Aorta (tissue), 5 donors: ENCODE measurements around the gene RABGEF1. TPM values are rescaled to one million over a fixed set of nuclear protein-coding genes. Genes with fewer than 3 reads are reported as not detected.
A peak's percentile ranks its signal among the peaks of the same experiment; 100 is the strongest.
"Not testable (repeated sequence)": the region's sequence is repeated elsewhere in the genome, so short reads cannot be mapped to it uniquely, and the experiment has no call there.

ENCODE experiments used
- ATAC-seq: fragments of 200-7000 bp; cut with Tn5 transposase; one replicate; pipeline ENCODE4 v1.9.1; 2022; ENCODE audit warnings: moderate library complexity; ENCODE audit not compliant: low FRiP score
- DNase-seq, 2 donors: peaks; one replicate each; pipeline ENCODE4 v3.0.0-alpha.2; 2020
- H3K27ac ChIP-seq, 2 donors: one replicate each; pipeline ENCODE4 v1.5.1; 2013; ENCODE audit warnings: low read length in 2 of 2, mild to moderate bottlenecking in 2 of 2, moderate library complexity in 2 of 2, control low read depth in 1 of 2, inconsistent platforms in 1 of 2, low read depth in 1 of 2
- H3K27me3 ChIP-seq, 2 donors: one replicate each; pipeline ENCODE4 v1.6.1; 2013; ENCODE audit warnings: control low read depth in 1 of 2, low read length in 1 of 2, mild to moderate bottlenecking in 1 of 2, moderate library complexity in 1 of 2; ENCODE audit not compliant: insufficient read depth in 2 of 2, control insufficient read depth in 1 of 2
- H3K36me3 ChIP-seq, 2 donors: one replicate each; pipeline ENCODE4 v1.6.1; 2013; ENCODE audit warnings: control low read depth in 1 of 2, low read length in 1 of 2, mild to moderate bottlenecking in 1 of 2; ENCODE audit not compliant: insufficient read depth in 2 of 2, control insufficient read depth in 1 of 2
- H3K4me1 ChIP-seq, 2 donors: one replicate each; pipeline ENCODE4 v1.6.1; 2013; ENCODE audit warnings: low read length in 2 of 2, control low read depth in 1 of 2, mild to moderate bottlenecking in 1 of 2, moderate library complexity in 1 of 2; ENCODE audit not compliant: insufficient read depth in 2 of 2, control insufficient read depth in 1 of 2
- H3K4me3 ChIP-seq, 2 donors: one replicate each; pipeline ENCODE4 v1.5.1; 2013; ENCODE audit warnings: low read length in 2 of 2, control low read depth in 1 of 2, mild to moderate bottlenecking in 1 of 2
- H3K9me3 ChIP-seq: one replicate; pipeline ENCODE4 v1.6.1; 2013; ENCODE audit warnings: mild to moderate bottlenecking, low read length; ENCODE audit not compliant: control insufficient read depth
- WGBS, 2 donors: extraction: QIAGEN DNeasy Blood & Tissue Kit; methylation state at CpG; one replicate each; pipeline ENCODE4 v1.1.7; 2013; 5-methylcytosine and 5-hydroxymethylcytosine counted together
- intact Hi-C, 2 donors: fragments of 100-400 bp; cut with DNase I; formaldehyde crosslinking; loops; one replicate each; pipeline versions ENCODE4 v1.14.2 to v1.15.0; 2022
- polyA plus RNA-seq, 2 donors: library from polyadenylated mRNA; stranded (reverse); fragments of 200-250 nt; gene quantifications; one replicate each; pipeline ENCODE4 v1.2.3, GENCODE V29; 2013
- total RNA-seq, 2 donors: library from RNA; stranded (reverse); fragmentation: NEBNext Ultra II Directional; extraction: Animal tissue kit (Norgen Biotek cat#: 25700); gene quantifications; one replicate each; pipeline ENCODE4 v1.2.1, GENCODE V29; 2021
- donor health status: healthy with polysubstance abuse.
- donor health status: Bipolar disorder and iron deficiency.
- donor health status: DM: no; HTN: no; CAD: no.
- donor health status: DM: no; HTN: no; CAD: no.
- donor health status: DM: yes; HTN: yes; CAD: no.

The RABGEF1 gene
- total and polyA plus RNA-seq, 4 donors, result 8.9 to 38.0 (median 25.6) TPM

GRCh38 chr7:66817956-66818355 is 77.4 kb downstream of the RABGEF1 start:
- intact Hi-C loops, ATAC-seq, H3K4me3 ChIP-seq, H3K4me1 ChIP-seq, H3K36me3 ChIP-seq, H3K9me3 ChIP-seq, H3K27ac ChIP-seq, H3K27me3 ChIP-seq: not testable (repeated sequence)
- 63 to 69% methylated on average over 7 of the region's 7 CpGs for WGBS, 2 donors
- DNase-seq, result peak in 1 of 2 donors; percentile 53

GRCh38 chr7:66824041-66824440 is 83.5 kb downstream of the RABGEF1 start:
- Histone ChIP-seq H3K4me1 (no peaks in the 10 kb centered on the region), H3K4me3 (no peak overlapping the region), H3K27ac (no peak overlapping the region), H3K27me3 (no peaks in the 10 kb centered on the region), H3K36me3 (no peaks in the 10 kb centered on the region), H3K9me3 (no peaks in the 10 kb centered on the region)
- 91 to 92% methylated on average over 7 of the region's 7 CpGs for WGBS, 2 donors
- DNase-seq (peak in 1 of 2 donors; percentile 47), ATAC-seq (no peak)
- intact Hi-C loops, result no loop called here

DNA sequence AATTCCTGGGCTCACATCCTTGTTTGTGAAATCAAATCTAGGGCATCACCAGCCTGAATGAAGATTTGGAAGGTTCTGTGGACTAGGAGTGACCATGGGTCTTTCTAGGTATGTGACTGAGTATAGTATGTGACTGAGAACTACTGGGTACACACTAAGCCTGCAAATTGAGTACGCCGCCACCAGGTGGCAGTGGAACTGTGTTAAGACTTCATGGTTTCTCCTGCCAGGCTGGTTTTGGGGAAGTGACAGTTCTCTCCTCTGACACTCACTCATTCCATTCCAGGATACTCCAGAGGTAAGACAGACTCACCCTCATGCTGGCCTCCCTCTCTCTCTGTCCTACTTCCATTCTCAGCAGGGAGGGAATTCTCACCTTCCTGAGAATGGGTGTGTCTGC is 85.0 kb downstream of the RABGEF1 start:
- 23 to 30% methylated on average over 2 of the region's 2 CpGs for WGBS, 2 donors
- DNase-seq, result peak in 1 of 2 donors; percentile 27
- H3K4me3 ChIP-seq, H3K36me3 ChIP-seq, H3K9me3 ChIP-seq, H3K27me3 ChIP-seq, H3K4me1 ChIP-seq, H3K27ac ChIP-seq, intact Hi-C loops: not testable (repeated sequence)
- peak; percentile 29 for ATAC-seq

GRCh38 chr7:66826649-66827048 is 86.1 kb downstream of the RABGEF1 start:
- Histone ChIP-seq H3K4me1 (no peaks in the 10 kb centered on the region), H3K27ac (no peak overlapping the region), H3K4me3 (no peak overlapping the region), H3K27me3 (no peaks in the 10 kb centered on the region), H3K9me3 (no peaks in the 10 kb centered on the region), H3K36me3 (no peaks in the 10 kb centered on the region)
- ATAC-seq (no peak), DNase-seq (peak in 1 of 2 donors; percentile 16)
- intact Hi-C loops, result no loop called here
- 87 to 89% methylated on average over 3 of the region's 3 CpGs for WGBS, 2 donors

GRCh38 chr7:66830976-66831375 is 90.4 kb downstream of the RABGEF1 start:
- H3K9me3 ChIP-seq, ATAC-seq, H3K4me1 ChIP-seq, H3K27ac ChIP-seq, H3K27me3 ChIP-seq, H3K4me3 ChIP-seq, H3K36me3 ChIP-seq, intact Hi-C loops: not testable (repeated sequence)
- DNase-seq, result peak in 1 of 2 donors; percentile 33
- WGBS, 2 donors, result 80 to 83% methylated on average over 6 of the region's 6 CpGs

GRCh38 chr7:66832531-66833351 is 92.2 kb downstream of the RABGEF1 start:
- ATAC-seq, result peak; percentile 56
- H3K27ac ChIP-seq, result no peak overlapping the region
- peak in 1 of 2 donors; percentile 41 for DNase-seq
- no peaks in the 10 kb centered on the region for H3K27me3 ChIP-seq
- H3K4me1 ChIP-seq, result no peaks in the 10 kb centered on the region
- H3K36me3 ChIP-seq, result no peaks in the 10 kb centered on the region
- intact Hi-C loops, result no loop called here
- WGBS, 2 donors, result 82 to 83% methylated on average over 12 of the region's 12 CpGs
- H3K9me3 ChIP-seq, result no peaks in the 10 kb centered on the region
- H3K4me3 ChIP-seq, result no peak overlapping the region

DNA sequence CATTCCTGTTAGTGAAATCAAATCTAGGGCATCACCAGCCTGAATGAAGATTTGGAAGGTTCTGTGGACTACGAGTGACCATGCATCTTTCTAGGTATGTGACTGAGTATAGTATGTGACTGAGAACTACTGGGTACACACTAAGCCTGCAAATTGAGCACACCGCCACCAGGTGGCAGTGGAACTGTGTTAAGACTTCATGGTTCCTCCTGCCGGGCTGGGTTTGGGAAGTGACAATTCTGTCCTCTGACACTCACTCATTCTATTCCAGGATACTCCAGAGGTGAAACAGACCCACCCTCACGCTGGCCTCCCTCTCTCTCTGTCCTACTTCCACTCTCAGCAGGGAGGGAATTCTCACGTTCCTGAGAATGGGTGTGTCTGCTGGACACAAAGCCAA is 96.5 kb downstream of the RABGEF1 start:
- DNase-seq (peak in 1 of 2 donors; percentile 45), ATAC-seq (no peak)
- H3K9me3 ChIP-seq, result no peaks in the 10 kb centered on the region
- no peaks in the 10 kb centered on the region for H3K27me3 ChIP-seq
- no peaks in the 10 kb centered on the region for H3K36me3 ChIP-seq
- H3K27ac ChIP-seq, result no peak overlapping the region
- intact Hi-C loops, result no loop called here
- WGBS, 2 donors, result 22 to 32% methylated on average over 5 of the region's 5 CpGs
- no peaks in the 10 kb centered on the region for H3K4me1 ChIP-seq
- no peak overlapping the region for H3K4me3 ChIP-seq

- H3K27ac ChIP-seq, result no peak overlapping the region
- intact Hi-C loops, result no loop called here
- no peaks in the 10 kb centered on the region for H3K9me3 ChIP-seq
- WGBS, 2 donors, result 88 to 90% methylated on average over 9 of the region's 9 CpGs
- no peaks in the 10 kb centered on the region for H3K4me1 ChIP-seq
- H3K4me3 ChIP-seq, result no peak overlapping the region
- no peaks in the 10 kb centered on the region for H3K27me3 ChIP-seq
- no peaks in the 10 kb centered on the region for H3K36me3 ChIP-seq
- no peak for ATAC-seq
- DNase-seq, result peak in 1 of 2 donors; percentile 51
Measured at GRCh38 chr7:66837661-66838060, 97.1 kb downstream of the RABGEF1 start.

GRCh38 chr7:66839814-66840213 is 99.3 kb downstream of the RABGEF1 start:
- 84% methylated on average over 8 of the region's 8 CpGs for WGBS, 2 donors
- Histone ChIP-seq H3K4me3 (no peak overlapping the region), H3K4me1 (no peaks in the 10 kb centered on the region), H3K27me3 (no peaks in the 10 kb centered on the region), H3K9me3 (no peaks in the 10 kb centered on the region), H3K36me3 (no peaks in the 10 kb centered on the region), H3K27ac (no peak overlapping the region)
- intact Hi-C loops, result no loop called here
- no peak for ATAC-seq
- DNase-seq, result peak in 1 of 2 donors; percentile 49
